NCI-H2196 treated with DMSO at 0.1 percent for 48 hours (cell line): Measurements from ENCODE around the gene MAGI2.
"Not testable (repeated sequence)": the region's sequence is repeated elsewhere in the genome, so short reads cannot be mapped to it uniquely, and the experiment has no call there.

Source experiments
- DNase-seq: peaks from one replicate; lab custom pipeline; 2025; ENCODE audit not compliant: unreplicated experiment; lab: John Stamatoyannopoulos, UW

Gene MAGI2

GRCh38 chr7:78967561-78967960 is 485.9 kb downstream of the MAGI2 start:
- not testable (repeated sequence) for DNase-seq

GRCh38 chr7:78967046-78967445 is 486.4 kb downstream of the MAGI2 start:
- DNase-seq, result no peak

GRCh38 chr7:78959477-78959876 is 494.0 kb downstream of the MAGI2 start:
- DNase-seq, result no peak

- no peak for DNase-seq
Measured at GRCh38 chr7:78955329-78955728, 498.1 kb downstream of the MAGI2 start.

- no peak for DNase-seq
Measured at GRCh38 chr7:78953726-78954363, 499.6 kb downstream of the MAGI2 start.

- DNase-seq, result no peak
Measured at GRCh38 chr7:78953090-78953489, 500.4 kb downstream of the MAGI2 start.

GRCh38 chr7:78939669-78940068 is 513.8 kb downstream of the MAGI2 start:
- DNase-seq, result no peak

- DNase-seq, result no peak
Measured at GRCh38 chr7:78924581-78924980, 528.9 kb downstream of the MAGI2 start.

- DNase-seq, result no peak
Measured at GRCh38 chr7:78912781-78913180, 540.7 kb downstream of the MAGI2 start.

- no peak for DNase-seq
Measured at GRCh38 chr7:78906735-78907134, 546.7 kb downstream of the MAGI2 start.

GRCh38 chr7:78905436-78905835 is 548.0 kb downstream of the MAGI2 start:
- no peak for DNase-seq

GRCh38 chr7:78904983-78905382 is 548.5 kb downstream of the MAGI2 start:
- no peak for DNase-seq

GRCh38 chr7:78901566-78901965 is 551.9 kb downstream of the MAGI2 start:
- no peak for DNase-seq

GRCh38 chr7:78900806-78901205 is 552.7 kb downstream of the MAGI2 start:
- no peak for DNase-seq

GRCh38 chr7:78895393-78895792 is 558.1 kb downstream of the MAGI2 start:
- DNase-seq, result no peak

GRCh38 chr7:78879206-78879605 is 574.3 kb downstream of the MAGI2 start:
- no peak for DNase-seq

- DNase-seq, result no peak
Measured at GRCh38 chr7:78873117-78873516, 580.4 kb downstream of the MAGI2 start.

- DNase-seq, result no peak
Measured at GRCh38 chr7:78864339-78864738, 589.1 kb downstream of the MAGI2 start.

- no peak for DNase-seq
Measured at GRCh38 chr7:78863281-78863680, 590.2 kb downstream of the MAGI2 start.

- DNase-seq, result no peak
Measured at GRCh38 chr7:78862411-78862900, 591.0 kb downstream of the MAGI2 start.

GRCh38 chr7:78852951-78853350 is 600.5 kb downstream of the MAGI2 start:
- DNase-seq, result no peak

- no peak for DNase-seq
Measured at GRCh38 chr7:78850093-78850740, 603.2 kb downstream of the MAGI2 start.

- no peak for DNase-seq
Measured at GRCh38 chr7:78845155-78845554, 608.3 kb downstream of the MAGI2 start.
